Medulla oblongata (tissue), 1 donor: ENCODE measurements around the gene ACR.
"Not testable (repeated sequence)": the region's sequence is repeated elsewhere in the genome, so short reads cannot be mapped to it uniquely, and the experiment has no call there.

Experiments used
- DNase-seq: peaks from one replicate; pipeline ENCODE4 v3.0.0-alpha.2; 2015; ENCODE audit errors: extremely low spot score

Gene ACR

GRCh38 chr22:50732681-50733080, 5.3 kb upstream of the ACR start:
- DNase-seq = no peak

GRCh38 chr22:50733521-50734342, 4.3 kb upstream of the ACR start:
- peak; percentile 83 for DNase-seq

GRCh38 chr22:50734343-50734771, 3.6 kb upstream of the ACR start:
- DNase-seq = no peak

- DNase-seq = no peak
These were observed 2.8 kb upstream of the ACR start for GRCh38 chr22:50734986-50735738.

GRCh38 chr22:50735739-50736030, 2.3 kb upstream of the ACR start:
- DNase-seq = no peak

GRCh38 chr22:50738649-50739227, 734 bp downstream of the ACR start:
- DNase-seq = no peak

GRCh38 chr22:50739279-50739691, 1.3 kb downstream of the ACR start:
- DNase-seq = no peak

- no peak for DNase-seq
These were observed 1.9 kb downstream of the ACR start for GRCh38 chr22:50739894-50740293.

GRCh38 chr22:50740714-50741113, 2.7 kb downstream of the ACR start:
- not testable (repeated sequence) for DNase-seq

GRCh38 chr22:50744424-50744823, 6.4 kb downstream of the ACR start:
- DNase-seq = not testable (repeated sequence)

- not testable (repeated sequence) for DNase-seq
These were observed 9.5 kb downstream of the ACR start for GRCh38 chr22:50747521-50747920.

GRCh38 chr22:50748630-50749029, 10.6 kb downstream of the ACR start:
- not testable (repeated sequence) for DNase-seq

- DNase-seq = not testable (repeated sequence)
These were observed 11.5 kb downstream of the ACR start for GRCh38 chr22:50749302-50750074.

GRCh38 chr22:50755251-50755650, 17.2 kb downstream of the ACR start:
- DNase-seq = not testable (repeated sequence)

- DNase-seq = not testable (repeated sequence)
These were observed 18.4 kb downstream of the ACR start for GRCh38 chr22:50756406-50756805.

GRCh38 chr22:50756949-50757491, 19.0 kb downstream of the ACR start:
- peak; percentile 13 for DNase-seq

GRCh38 chr22:50759597-50760341, 21.8 kb downstream of the ACR start:
- not testable (repeated sequence) for DNase-seq

- DNase-seq = not testable (repeated sequence)
These were observed 23.8 kb downstream of the ACR start for GRCh38 chr22:50761829-50762228.

- not testable (repeated sequence) for DNase-seq
These were observed 26.3 kb downstream of the ACR start for GRCh38 chr22:50764288-50764687.

GRCh38 chr22:50775132-50775531, 37.1 kb downstream of the ACR start:
- peak; percentile 17 for DNase-seq

GRCh38 chr22:50777631-50778030, 39.6 kb downstream of the ACR start:
- not testable (repeated sequence) for DNase-seq
